BJ (cell line): ENCODE results near the gene TBC1D12. TPM values are rescaled to one million over a fixed set of nuclear protein-coding genes. Genes with fewer than 3 reads are reported as not detected.

Experiments
- CTCF ChIA-PET: fragments of 350-600 bp; formaldehyde crosslinking; extraction: SDS; loops from one replicate; lab custom pipeline; 2021; ENCODE audit warnings: antibody characterized with exemption, inconsistent platforms; lab: Yijun Ruan, JAX
- POLR2A ChIA-PET: fragments of 300-600 bp; sonication (Branson Sonifier 250); formaldehyde crosslinking; extraction: SDS; loops from one replicate; lab custom pipeline; 2021; ENCODE audit warnings: antibody characterized with exemption; lab: Charles Lee
- DNase-seq: peaks from one replicate; pipeline ENCODE4 v3.0.0-alpha.2; 2011; ENCODE audit warnings: low read depth
- H3K27me3 ChIP-seq: 2 replicates; pipeline ENCODE4 v1.6.0; 2011; ENCODE audit warnings: low read length; ENCODE audit not compliant: control insufficient read depth, insufficient read depth
- H3K36me3 ChIP-seq: 2 replicates; pipeline ENCODE4 v1.5.1; 2011; ENCODE audit warnings: low read length; ENCODE audit not compliant: control insufficient read depth, insufficient read depth
- H3K4me3 ChIP-seq: 2 replicates; pipeline ENCODE4 v1.5.1; 2011; ENCODE audit warnings: low read depth, mild to moderate bottlenecking, control low read depth, low read length
- CTCF ChIP-seq: IDR thresholded peaks from 2 replicates; pipeline ENCODE4 v1.5.1; 2011; ENCODE audit warnings: low read depth, mild to moderate bottlenecking, control low read depth, inconsistent platforms, low read length, moderate library complexity; ENCODE audit not compliant: insufficient read depth
- polyA plus RNA-seq: library from polyadenylated mRNA; depleted of rRNA; stranded (reverse); fragments of >200 nt; gene quantifications from 2 replicates; pipeline ENCODE4 v1.2.3, GENCODE V29; 2011

Gene TBC1D12
- polyA plus RNA-seq, 1 experiment, result 2.3 TPM

- no peaks in the 10 kb centered on the region for H3K27me3 ChIP-seq
- CTCF ChIA-PET, result interaction anchor here (1.1 kb wide), 1 partner anchor 11 kb away, joined by 4 read pairs; no protein-coding TSS in a partner anchor
- no peak overlapping the region for H3K4me3 ChIP-seq
- no peak for TF ChIP-seq CTCF
- H3K36me3 ChIP-seq, result no peaks in the 10 kb centered on the region
- POLR2A ChIA-PET, result no interaction called here
- DNase-seq, result no peak
These were observed 3.1 kb downstream of the TBC1D12 start for GRCh38 chr10:94405406-94405805.

- POLR2A ChIA-PET, result no interaction called here
- TF ChIP-seq CTCF, result no peak
- Histone ChIP-seq H3K36me3 (no peaks in the 10 kb centered on the region), H3K4me3 (no peak overlapping the region), H3K27me3 (no peaks in the 10 kb centered on the region)
- CTCF ChIA-PET, result interaction anchor here (0.9 to 1.3 kb wide), 2 partner anchors 36 to 38 kb away, joined by 3 read pairs; no protein-coding TSS in a partner anchor
- no peak for DNase-seq
These were observed 5.3 kb downstream of the TBC1D12 start for GRCh38 chr10:94407668-94408067.

- no peaks in the 10 kb centered on the region for H3K27me3 ChIP-seq
- no peak for TF ChIP-seq CTCF
- H3K4me3 ChIP-seq, result no peak overlapping the region
- DNase-seq, result no peak
- ChIA-PET CTCF (interaction anchor here (1.3 to 1.6 kb wide), 2 partner anchors 28 to 35 kb away, joined by 3 to 4 read pairs; no protein-coding TSS in a partner anchor), POLR2A (no interaction called here)
- no peaks in the 10 kb centered on the region for H3K36me3 ChIP-seq
These were observed 6.8 kb downstream of the TBC1D12 start for GRCh38 chr10:94409021-94409657.

- no peak for TF ChIP-seq CTCF
- POLR2A ChIA-PET, result interaction anchor here (0.6 kb wide), 1 partner anchor 33 kb away, joined by 17 read pairs; no protein-coding TSS in a partner anchor
- no peaks in the 10 kb centered on the region for H3K36me3 ChIP-seq
- DNase-seq, result no peak
- CTCF ChIA-PET, result interaction anchor here (1.0 to 2.4 kb wide), 3 partner anchors 10 to 79 kb away, joined by 3 to 10 read pairs (median 3); partner anchors contain the start of gene TBC1D12
- no peak overlapping the region for H3K4me3 ChIP-seq
- no peaks in the 10 kb centered on the region for H3K27me3 ChIP-seq
These were observed 9.0 kb downstream of the TBC1D12 start for GRCh38 chr10:94411304-94411703.

GRCh38 chr10:94412449-94412848, 10.1 kb downstream of the TBC1D12 start:
- POLR2A ChIA-PET, result interaction anchor here (0.6 kb wide), 1 partner anchor 10 kb away, joined by 10 read pairs; the partner anchor contains the start of gene TBC1D12
- Histone ChIP-seq H3K36me3 (no peaks in the 10 kb centered on the region), H3K27me3 (no peaks in the 10 kb centered on the region), H3K4me3 (no peak overlapping the region)
- peak; percentile 55 for DNase-seq
- CTCF ChIA-PET, result interaction anchor here (0.8 to 2.4 kb wide), 3 partner anchors 11 to 32 kb away, joined by 3 to 10 read pairs (median 5); partner anchors contain the start of gene TBC1D12
- TF ChIP-seq CTCF, result no peak
